GM19025 (cell line): ENCODE results near the gene ENC1.

Experiments
- ATAC-seq: cut with Tn5 transposase; IDR thresholded peaks from one replicate; pipeline ENCODE4 v1.9.1; 2021; ENCODE audit warnings: mild to moderate bottlenecking, low read depth, moderate library complexity; ENCODE audit not compliant: unreplicated experiment

ENC1 gene

DNA sequence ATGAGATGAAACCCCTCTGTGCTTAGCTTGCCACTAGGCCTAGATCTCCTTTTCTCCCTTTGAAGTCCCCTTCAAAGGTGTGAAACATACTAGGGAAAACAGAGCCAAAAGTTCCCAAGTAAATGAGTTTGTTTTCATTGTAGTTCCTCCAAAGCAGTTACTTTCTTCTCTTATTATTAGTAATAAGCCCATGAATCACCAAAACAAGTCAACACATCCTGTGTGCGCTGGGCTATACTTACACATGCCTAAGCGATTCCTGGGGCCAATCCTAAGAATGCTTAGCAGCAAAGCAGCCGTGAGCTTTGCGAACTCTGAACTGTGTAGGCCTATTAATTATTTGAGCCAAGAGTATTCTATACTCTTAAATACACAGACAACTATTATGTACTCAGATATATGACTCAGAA lies 7.6 kb downstream of the ENC1 start:
- no peak for ATAC-seq

- ATAC-seq, result peak; percentile 87
Measured at GRCh38 chr5:74631081-74631953, 9.2 kb downstream of the ENC1 start.

DNA sequence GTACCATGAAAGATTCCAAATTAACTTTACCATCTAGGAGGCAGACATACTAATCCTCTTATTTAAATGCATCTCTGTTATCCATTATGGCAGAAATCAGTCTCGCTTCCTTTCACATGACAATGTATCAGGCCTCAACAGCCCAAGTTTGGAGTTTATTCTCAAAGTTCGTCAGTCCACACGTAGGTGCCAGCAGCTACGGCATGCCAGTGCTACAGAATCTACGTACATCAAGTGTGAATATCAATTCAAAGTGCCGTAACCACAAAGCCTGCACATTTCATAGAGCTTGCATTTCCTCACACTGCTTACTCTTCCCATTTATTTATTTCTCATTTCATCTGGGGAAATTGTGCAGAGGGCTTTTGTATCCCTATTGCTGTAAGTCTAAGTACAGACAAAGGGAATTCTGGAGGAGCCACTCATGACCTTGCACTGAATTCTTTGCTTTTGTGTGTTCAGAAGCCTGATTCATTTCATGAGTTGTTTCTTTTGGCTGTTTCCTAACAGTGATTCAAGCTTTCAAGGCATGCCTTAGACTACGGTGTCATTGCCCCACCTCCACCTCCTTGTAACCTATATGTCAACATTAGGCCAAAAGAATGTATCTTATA lies 10.0 kb downstream of the ENC1 start:
- no peak for ATAC-seq

- ATAC-seq, result no peak
Measured at GRCh38 chr5:74629326-74629725, 11.2 kb downstream of the ENC1 start.

- ATAC-seq, result no peak
Measured at GRCh38 chr5:74628359-74628758, 12.2 kb downstream of the ENC1 start.

DNA sequence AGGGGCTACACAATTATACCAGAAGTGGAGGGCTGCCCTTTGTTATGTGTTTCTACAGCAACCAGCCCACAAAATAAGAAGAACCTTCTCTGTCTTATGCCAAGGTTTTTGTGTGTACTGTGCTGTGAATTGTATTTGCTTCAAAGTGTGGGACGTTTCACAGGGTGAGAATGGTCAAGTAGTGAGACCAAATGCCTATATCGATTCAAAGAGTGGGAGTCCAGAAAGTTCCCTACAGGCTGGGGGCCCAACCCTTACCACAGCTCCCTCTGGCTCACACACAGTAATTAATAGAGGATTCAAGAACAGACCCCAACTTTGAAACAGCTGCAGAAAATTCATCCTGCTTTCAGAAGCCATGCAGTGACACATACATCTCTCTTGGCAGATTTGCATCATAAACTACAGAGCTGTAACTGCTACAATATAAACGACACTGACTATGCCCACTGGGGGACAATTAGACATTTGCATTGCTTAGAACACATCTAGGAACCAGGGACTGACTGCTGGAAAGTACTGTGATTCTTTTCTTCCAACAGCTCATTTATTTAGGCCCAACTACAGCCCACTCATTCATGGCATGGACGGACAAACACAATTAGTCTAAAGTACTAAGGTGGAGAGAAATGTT lies 12.8 kb downstream of the ENC1 start:
- no peak for ATAC-seq

DNA sequence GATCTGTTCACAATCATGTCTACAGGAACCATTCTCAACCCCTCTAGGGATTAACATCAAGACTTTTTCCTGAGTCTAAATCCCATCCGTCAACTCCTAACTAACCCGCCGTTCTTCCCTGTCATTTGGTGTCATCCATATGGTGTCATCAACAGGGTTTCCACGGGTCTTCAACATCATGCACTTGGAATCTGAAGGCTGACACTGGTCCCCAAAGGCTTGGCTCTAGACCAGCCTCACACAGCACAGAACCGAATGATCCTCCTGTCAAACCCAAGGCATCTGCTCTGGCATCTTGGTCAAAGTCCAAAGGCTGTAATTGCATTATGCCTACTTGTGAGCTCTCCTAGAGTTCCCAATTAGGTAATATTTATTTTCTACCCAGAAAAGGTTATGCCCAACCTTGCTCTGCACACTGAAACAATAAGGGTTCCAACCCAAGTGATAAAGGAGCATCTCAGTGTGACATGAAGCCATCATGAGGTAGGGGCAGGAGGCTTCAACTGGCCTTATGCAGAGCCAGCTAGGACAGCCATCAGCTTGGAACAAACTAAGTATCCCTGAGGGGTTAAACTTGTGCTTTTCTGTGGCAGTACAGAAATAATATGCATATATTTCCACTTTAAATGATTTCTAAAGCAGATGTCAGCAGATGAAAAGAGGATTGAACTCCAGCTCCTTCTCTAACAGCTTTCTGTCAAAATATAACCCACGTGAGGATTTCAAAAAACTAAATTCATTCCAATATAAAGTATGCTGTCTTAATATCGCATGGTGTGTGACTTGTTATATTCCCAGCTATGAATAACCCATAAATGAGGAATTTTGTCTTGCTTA lies 13.9 kb downstream of the ENC1 start:
- no peak for ATAC-seq

- no peak for ATAC-seq
Measured at GRCh38 chr5:74625742-74626241, 14.7 kb downstream of the ENC1 start.

DNA sequence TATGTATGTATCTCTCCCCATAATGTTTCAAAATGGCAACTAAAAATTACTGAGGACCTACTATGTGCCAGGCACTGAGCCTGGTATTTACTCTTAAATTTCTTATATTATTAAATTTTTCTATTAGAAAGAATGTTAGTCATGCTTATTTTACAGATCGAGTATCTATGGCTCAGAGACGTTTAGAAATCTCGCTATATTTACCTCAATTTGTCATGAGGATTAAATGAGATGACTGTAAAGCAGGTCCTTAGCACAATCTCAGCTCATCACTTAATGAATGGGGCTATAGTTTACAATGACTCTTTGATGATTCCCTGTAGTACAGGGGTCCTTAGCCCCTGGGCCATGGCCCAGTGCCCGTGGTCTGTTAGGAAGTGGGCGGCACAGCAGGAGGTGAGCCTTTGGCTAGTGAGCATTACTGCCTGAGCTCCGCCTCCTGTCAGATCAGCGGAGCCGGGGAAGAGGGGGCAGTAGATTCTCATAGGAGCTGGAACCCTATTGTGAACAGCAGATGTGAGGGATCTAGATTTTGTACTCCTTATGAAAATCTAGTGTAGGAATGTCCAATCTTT lies 15.5 kb downstream of the ENC1 start:
- ATAC-seq, result no peak

GRCh38 chr5:74624501-74624900 lies 16.0 kb downstream of the ENC1 start:
- ATAC-seq, result no peak

DNA sequence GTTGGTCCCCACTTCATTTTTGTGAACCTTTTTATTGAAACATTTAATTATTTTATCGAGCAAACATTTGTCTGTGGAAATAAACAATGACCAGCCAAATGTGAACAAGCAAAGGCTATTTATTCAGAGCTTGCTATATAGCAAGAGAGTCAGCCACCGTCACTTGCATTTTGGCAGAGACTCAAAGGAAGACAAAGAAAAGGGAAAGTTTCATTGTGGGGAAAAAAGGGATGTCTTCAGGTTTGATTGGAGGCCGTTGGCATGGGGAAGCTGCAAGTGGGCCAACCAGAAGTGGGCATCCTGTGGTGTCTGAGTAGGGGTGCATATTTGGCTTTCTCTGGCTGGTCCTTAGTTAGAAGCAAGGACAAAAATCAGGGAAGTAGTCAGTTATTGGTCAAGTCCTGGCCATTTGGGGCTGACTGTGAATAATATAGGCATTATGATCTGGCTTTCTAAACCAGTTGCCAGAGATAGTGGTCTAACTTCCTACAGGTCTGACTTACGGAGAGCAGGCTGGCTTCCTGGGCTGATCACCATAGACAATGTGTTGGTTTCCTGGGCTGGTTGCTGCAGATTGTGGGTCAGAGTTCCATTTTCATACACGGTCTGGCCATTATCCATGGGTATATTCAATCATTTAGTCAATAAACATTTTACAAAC lies 16.6 kb downstream of the ENC1 start:
- ATAC-seq, result no peak

- ATAC-seq, result no peak
Measured at GRCh38 chr5:74623006-74623611, 17.4 kb downstream of the ENC1 start.

- ATAC-seq, result no peak
Measured at GRCh38 chr5:74622122-74622521, 18.4 kb downstream of the ENC1 start.

GRCh38 chr5:74621492-74621891 lies 19.0 kb downstream of the ENC1 start:
- ATAC-seq, result no peak

DNA sequence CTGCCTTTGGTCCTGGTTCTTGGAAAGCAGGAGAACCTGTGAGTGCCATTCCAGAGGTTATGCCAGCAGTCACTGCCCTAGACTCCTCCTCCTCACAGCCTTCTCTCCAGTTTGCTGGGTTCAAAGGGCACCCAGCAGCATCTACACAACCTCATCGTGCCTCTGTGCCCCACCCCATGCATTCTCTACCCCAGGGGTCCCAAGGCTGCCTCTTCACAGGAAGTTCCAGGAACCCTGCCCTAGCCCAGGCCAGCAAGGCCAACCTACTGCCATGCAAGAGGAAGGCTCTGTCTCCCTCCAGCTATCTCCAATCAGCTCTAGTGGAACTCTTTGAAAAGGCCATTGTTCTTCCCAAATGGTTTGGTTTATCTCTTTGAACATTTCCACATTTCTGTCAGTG lies 21.2 kb downstream of the ENC1 start:
- ATAC-seq, result no peak

GRCh38 chr5:74618106-74618505 lies 22.4 kb downstream of the ENC1 start:
- no peak for ATAC-seq

DNA sequence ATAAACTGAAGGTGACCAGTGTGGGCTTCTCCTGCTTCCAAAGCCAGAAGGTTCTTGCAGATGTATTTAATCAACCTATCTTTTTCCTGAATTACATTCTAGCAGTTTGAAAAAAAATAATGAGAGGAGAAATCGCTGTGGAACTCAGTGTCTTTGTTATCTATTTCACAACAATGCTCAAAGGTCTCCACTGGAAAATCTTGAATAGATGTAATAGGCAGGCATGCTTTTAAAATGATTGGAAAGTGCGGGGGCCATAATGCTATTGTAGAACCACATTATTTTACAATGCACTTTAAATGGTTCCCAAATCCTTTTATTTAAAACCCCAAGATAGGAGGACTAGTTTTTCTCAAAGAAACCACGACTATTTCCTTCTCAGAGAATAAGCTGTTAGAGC lies 23.3 kb downstream of the ENC1 start:
- no peak for ATAC-seq

DNA sequence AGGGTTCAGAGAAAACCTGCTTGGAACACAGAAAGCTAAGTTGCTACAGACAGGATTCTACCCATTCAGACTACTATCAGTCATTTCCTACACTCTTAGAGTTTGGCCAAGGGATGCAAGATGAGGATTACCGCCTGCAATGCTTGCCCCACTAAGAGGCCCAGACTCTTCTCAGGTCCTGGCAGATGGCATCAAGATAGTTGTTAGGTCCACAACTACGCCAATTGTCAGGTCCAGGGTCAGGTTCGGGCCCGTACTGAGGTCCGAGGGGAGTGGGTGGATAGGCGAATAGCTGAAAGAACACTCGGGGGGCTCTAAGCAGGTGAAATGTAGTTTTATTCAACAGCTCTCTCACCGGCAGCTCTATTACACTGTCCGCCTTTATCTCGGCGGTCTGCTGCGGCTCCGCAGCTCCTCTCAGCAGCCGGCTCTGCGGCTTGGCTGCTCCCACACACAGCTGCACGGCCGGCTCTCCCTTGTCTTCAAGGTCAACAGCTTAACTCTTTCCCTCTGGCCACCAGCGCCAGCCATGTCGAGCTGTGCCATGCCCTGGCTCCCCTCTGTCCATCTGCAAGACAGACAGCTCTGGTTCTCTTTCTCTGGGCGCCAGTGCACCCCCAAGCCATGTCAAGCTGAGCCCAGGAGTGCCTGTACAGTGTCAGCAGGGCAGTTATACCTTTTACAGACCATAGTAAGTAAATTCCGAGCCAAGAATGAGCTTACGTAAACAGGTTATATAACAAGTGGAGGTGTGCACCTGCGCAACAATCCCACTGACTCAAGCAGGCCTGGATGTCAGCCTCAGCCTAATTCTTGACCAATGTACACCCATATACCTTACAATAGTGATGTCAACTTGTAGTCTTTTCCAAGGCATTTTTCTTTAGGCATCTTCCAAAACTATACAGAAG lies 24.0 kb downstream of the ENC1 start:
- ATAC-seq, result no peak
